Superior temporal gyrus (tissue), 1 donor: Measurements from ENCODE around the gene CAV1.

ENCODE experiments used
- DNase-seq: peaks from one replicate; pipeline ENCODE4 v3.0.0-alpha.2; 2016; ENCODE audit errors: extremely low spot score

Gene CAV1

GRCh38 chr7:116503835-116504234 is 21.0 kb upstream of the CAV1 start:
- no peak for DNase-seq

DNA sequence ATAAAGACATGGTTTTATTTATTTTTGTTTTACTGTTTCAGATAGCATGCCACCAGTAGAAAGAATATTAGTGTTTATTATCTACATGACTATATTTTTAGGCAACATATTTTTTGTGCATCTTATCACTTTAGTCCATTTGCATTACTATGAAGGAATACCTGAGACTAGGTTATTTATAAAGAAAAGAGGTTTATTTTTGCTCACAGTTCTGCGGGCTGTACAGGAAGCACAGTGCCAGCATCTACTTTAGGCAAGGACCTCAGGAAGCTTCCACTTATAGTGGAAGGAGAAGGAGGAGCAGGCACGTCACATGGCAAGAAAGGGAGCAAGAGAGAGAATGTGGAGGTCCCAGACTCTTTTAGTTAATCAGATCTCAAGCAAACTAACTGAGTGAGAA is 19.6 kb upstream of the CAV1 start:
- DNase-seq, result no peak

DNA sequence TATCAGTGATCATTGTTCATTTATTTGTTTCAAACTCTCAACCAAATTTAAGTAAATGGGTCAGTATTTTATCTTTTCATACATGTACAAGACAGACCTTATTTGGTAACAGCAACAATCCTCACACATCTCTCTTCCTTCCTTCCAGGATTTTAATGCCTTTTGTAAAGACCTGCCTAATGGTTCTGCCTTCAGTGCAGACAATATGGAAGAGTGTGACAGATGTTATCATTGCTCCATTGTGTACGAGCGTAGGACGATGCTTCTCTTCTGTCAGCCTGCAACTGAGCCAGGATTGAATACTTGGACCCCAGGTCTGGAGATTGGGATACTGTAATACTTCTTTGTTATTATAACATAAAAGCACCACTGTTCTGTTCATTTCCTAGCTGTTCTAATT is 19.0 kb upstream of the CAV1 start:
- no peak for DNase-seq

DNA sequence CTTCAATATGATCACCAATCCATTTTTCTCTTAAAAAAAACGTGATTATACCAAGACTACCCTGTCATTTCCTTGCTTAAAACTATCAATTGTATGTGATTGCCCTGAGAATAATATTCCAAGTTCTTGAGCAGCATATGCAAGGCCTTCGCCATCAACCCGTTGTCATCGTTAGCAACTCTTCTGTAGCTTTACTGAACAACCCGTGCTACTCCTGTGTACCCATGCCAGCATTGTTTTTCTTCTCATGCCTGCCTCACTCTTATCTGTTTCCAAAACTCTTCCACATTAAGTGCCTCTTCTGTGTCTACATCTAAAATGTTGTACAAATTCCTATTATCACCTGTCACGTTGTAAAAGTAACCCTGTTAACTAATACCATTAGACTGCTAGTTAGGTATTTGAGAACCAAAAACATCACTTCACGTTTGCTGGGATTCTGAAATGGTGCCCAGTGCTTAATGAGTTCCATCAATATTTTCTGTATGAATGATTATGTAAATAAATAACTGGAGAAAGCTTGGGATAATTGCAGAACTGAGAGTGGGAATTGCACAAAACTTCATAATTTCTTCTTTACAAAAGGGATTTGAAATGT is 14.8 kb upstream of the CAV1 start:
- DNase-seq, result no peak

- no peak for DNase-seq
Observed at GRCh38 chr7:116510795-116511194, 14.0 kb upstream of the CAV1 start.

- peak; percentile 45 for DNase-seq
Observed at GRCh38 chr7:116511552-116512519, 13.0 kb upstream of the CAV1 start.

DNA sequence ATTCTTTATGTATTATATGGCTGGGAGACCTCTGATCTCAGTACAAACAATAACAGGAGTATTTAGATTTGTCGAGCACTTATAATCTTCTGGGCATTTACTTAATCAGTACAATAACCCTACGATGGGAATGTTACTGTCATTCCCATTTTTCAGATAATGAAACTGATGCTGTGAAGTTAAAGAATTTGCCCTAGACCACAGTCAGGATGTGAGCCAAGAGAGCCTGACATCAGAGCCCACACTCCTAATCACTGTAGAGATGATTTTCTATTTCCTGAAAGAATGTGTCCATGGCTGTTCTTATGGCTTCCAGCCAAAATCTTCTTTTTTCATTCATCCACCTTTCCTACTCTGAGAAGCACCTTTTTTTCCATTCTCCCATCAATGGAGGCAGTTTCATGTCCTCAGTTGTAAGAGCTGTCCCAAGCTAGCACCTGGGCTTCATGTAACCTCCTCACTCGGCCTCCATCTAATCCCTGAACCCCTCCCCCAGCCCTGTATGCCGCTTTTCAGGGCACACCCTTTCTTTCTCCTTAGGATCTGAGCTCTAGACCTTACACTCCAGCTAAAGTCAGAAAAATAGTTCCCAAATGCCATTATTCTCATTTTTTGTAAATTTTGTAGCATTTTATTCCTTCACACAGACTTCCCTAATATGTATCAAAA is 12.2 kb upstream of the CAV1 start:
- DNase-seq, result no peak

DNA sequence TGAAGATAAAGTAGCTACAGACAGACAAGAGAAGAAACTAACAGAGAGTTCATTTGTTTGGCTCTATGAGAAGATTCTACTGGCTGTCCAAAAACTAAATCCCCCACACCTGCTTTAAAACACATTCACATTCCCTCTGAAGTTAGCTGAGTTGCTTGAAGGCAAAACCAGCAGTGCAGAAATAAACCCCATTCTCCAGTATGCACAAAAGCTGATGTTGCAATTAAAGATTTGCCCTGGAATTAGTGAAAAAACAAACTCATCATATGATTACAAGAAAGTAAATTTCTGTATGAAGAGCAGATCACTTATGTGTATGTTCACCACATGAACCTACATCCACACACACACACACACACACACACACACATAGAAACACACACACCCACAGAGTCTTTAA is 9.3 kb upstream of the CAV1 start:
- DNase-seq, result no peak

GRCh38 chr7:116516324-116516723 is 8.5 kb upstream of the CAV1 start:
- DNase-seq, result no peak

DNA sequence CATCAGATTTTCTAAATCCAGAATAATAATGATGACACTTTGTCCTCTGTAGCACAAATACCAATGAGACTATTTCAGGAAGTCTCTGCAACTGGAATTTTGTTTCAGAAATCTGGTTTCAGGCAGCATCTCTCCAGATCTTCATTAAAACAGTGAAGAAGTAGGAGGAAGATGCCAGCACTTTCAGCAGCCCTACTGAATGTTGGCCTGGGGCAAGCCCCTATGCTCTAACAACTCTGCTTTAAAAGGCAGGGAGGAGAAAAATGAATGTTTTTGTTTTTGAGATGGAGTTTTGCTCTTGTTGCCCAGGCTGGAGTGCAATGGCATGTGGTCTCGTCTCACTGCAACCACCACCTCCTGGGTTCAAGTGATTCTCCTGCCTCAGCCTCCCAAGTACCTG is 7.2 kb upstream of the CAV1 start:
- no peak for DNase-seq

GRCh38 chr7:116518961-116519360 is 5.9 kb upstream of the CAV1 start:
- no peak for DNase-seq

DNA sequence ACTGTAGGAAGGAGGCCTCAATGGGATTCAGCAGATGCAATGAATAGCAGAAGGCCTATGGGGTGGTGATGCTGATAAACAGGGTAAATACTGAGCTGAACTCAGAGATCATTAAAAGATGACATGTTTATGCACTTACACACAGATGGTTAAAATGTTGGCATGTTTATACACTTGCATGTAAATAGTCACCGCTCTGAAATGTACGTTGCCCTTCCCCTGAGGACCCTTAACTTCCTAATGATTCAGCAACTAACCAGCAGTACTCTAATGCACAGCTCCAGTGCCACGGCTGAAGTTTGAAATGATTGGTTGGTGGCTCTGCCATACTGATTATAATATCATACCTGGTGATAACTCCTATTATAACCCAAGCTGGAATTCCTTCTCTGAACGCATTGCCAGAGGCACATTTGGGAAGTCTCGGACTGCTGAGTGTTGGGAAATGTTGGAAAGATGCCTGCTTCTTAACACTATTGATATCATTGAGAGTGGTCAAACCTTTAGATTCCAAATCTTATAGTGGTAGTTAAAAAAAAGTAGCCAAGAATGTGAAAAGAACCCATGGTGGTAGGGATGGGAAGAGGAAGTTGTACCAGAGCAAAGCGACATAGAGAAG is 3.7 kb upstream of the CAV1 start:
- no peak for DNase-seq

- no peak for DNase-seq
Observed at GRCh38 chr7:116522247-116522646, 2.6 kb upstream of the CAV1 start.

DNA sequence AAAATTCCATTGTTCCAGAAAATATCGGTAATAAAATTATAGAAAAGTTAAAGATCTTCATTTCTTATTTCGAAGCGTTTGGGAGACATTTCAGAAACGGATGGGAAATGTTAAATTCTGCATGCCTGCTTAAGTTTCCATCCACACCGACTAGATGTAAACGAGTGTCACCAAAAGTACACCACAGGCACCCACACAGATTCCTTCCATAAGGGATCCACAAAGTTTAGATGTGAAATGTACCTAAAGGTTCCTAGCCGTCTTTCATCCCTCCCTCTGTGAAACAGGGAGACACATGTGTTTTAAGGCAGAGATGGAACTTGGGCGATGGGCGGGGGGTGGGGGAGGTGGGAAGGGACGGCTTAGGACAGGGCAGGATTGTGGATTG is 621 bp upstream of the CAV1 start:
- no peak for DNase-seq

DNA sequence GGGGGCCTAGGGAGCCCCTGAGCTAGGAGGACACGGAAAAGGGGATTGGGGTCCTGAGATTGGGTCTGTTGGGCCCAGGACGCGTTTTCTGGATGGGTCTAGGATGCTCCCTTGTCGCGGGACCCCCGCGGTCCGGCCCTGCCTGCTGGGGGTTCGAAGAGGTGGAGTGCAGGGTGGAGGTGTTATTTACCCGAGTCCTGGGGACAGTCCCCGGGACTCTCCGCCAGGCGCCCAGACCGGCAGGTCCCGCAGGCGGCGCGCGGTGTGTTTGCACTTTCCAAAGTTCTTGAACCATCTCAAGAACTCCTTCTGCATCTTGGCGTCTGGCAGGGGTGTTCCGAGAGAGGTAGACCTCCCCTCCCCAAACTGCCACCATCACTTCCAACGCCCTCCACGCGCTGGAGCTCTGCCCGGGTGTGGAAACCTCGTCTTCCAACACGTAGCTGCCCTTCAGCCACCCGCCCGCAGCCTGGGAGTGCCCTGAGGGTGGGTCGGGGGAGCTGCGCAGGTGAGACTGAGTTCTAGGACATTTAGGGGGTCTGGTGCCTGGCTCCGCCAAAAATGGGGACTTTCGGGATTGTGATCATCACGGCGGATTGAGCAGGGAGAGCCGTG is 569 bp downstream of the CAV1 start:
- no peak for DNase-seq

DNA sequence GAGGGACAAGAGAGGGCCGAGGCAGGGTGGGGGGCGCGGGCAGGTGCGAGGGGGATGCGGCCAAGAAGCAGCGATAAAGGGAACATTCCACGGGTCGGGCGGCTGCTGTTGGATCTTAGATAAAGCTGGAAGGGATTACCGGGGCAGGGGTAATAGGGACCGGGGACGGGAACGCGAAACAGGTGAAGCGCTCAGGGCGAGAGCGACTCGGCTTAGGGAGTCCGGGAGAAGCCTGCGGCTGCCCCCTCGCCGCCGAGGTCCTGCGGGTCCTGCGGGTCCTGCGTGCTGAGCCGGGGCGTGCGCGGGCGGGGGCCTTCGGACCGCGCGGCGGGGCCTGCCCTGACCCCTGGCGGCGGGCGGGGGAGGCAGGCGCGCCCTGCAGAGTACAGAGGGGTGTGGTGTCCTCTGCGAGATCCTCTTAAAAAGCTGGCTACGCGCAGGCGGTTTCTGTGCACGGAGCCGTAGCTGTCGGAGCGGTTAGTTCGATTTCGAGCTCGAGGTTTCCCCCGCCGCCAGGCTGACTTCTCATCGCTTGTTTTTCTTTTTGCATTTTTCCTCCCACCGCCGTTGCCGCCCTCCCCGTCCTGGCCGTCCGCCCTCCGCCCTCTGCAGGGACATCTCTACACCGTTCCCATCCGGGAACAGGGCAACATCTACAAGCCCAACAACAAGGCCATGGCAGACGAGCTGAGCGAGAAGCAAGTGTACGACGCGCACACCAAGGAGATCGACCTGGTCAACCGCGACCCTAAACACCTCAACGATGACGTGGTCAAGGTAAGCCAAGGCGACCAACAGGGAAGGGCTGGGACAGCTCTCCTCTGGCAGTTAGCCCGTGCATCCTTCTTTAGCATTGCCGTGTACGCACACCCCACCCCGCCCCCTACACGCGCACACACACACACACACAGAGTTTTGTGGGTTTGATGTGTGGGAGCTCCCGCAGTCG is 1.4 kb downstream of the CAV1 start:
- DNase-seq, result no peak

DNA sequence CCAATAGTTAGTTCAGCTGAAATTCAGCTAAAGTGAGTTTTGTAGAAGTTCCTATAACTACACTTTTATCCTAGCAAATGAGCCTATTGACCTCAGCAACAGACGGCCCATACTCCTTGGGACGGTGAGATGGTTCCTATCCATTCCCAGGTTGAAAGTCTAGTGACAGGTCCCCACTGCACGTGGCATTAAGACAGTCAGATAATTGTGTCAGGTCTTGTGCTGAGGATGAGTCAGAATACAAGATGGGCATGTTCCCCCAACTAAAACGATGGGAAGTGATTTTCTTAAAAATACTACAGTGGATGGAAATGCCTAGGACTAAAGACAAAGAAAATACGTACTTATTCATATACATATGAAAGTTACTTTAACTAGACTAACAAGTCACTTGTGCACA is 2.1 kb downstream of the CAV1 start:
- no peak for DNase-seq

DNA sequence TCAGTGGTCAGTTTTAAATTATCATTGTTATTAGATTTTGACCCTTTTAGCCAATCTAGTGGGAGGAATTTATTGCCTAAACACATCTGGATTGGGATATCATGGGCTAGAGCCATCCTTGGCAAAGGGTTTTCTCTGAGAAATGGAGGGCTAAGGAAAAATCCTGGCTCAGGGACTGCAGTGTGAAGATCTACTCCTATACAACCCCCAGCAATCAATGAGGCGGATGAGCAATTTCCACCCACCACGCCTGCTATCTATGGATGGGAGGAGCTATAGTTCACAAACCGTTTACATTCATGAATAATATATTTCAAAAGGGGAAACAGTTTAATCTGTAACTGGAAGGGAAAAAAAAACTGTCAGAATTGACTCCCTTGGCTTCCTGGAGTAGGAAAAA is 2.7 kb downstream of the CAV1 start:
- no peak for DNase-seq

DNA sequence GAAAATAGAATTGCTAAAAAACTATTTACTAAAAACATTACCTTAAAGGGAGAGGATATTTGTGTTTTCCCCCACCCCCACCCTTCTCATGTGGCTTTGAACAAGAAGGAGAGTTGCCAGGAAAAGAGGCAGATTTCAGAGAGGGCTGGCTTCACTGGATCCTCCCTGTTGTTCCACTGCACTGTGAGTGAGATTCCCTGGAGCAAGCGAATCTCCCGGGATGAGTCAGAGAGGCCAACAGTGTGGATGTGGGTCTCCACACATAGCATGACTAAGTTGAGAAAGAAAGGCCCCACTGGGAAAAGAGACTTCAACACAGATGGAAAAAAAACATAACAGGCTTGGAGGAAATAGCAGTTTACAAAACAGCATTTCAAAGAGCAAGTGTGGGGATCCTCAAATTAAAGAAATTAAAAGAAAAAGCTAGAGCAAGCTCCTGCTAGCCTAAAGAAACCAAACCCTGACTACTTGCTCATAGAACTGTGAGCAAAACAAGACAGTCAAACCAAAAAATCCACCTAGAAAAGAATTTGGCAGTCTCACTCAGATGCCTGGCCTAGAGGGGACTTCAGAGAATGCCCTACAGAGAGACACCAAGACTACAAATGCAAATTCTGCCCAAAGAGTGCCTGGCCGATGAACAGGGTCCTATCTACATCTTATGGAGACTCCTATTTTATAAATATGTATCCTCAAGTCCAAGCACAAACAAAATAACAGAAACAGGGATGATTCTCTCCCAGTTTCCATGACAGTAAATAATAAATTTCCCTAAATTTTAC is 3.4 kb downstream of the CAV1 start:
- no peak for DNase-seq

DNA sequence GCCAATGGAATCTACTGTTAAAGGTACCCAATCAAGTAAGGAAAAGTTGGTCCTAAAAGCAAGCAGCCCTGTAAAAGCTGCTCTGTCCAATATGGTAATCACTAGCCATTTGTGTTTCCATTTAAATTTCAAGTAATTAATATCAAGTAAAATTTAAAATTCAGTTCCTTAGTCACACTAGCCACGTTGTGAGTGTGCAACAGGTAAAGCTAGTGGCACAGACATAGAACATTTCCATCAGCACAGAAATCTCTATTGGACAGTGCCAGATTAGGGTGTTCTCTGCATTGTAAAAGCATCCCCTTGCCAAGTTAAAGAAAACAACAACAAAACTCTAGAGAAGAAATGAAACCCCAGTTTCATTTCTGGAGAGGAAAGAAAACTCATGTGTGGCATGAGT is 4.4 kb downstream of the CAV1 start:
- DNase-seq, result no peak
